Measurements from ENCODE around the gene FOXP1. TPM values are rescaled to one million over a fixed set of nuclear protein-coding genes. Genes with fewer than 3 reads are reported as not detected.

Gene FOXP1
- total RNA-seq, 1 donor from 2014 or later, result 26.1 TPM

- DNase-seq (ENCODE audit: low read depth), result no peak
- H3K4me3 ChIP-seq (ENCODE audit: low read depth, low read length), result no peak overlapping the region
- TF ChIP-seq CTCF (conservative IDR thresholded peaks at IDR 0.05; ENCODE audit: low read depth, low read length), result no peak
Measured at GRCh38 chr3:71266875-71267274, 316.7 kb downstream of the FOXP1 start.

- no peak overlapping the region for H3K4me3 ChIP-seq (ENCODE audit: low read depth, low read length)
- no peak for DNase-seq (ENCODE audit: low read depth)
- TF ChIP-seq CTCF (conservative IDR thresholded peaks at IDR 0.05; ENCODE audit: low read depth, low read length), result no peak
Measured at GRCh38 chr3:71265365-71265915, 318.1 kb downstream of the FOXP1 start.

- no peak overlapping the region for H3K4me3 ChIP-seq (ENCODE audit: low read depth, low read length)
- DNase-seq (ENCODE audit: low read depth), result no peak
- no peak for TF ChIP-seq CTCF (conservative IDR thresholded peaks at IDR 0.05; ENCODE audit: low read depth, low read length)
Measured at GRCh38 chr3:71264840-71265239, 318.7 kb downstream of the FOXP1 start.

- peak overlapping the region; percentile 27 for H3K4me3 ChIP-seq (ENCODE audit: low read depth, low read length)
- no peak for DNase-seq (ENCODE audit: low read depth)
- TF ChIP-seq CTCF (conservative IDR thresholded peaks at IDR 0.05; ENCODE audit: low read depth, low read length), result no peak
Measured at GRCh38 chr3:71262364-71263265, 320.9 kb downstream of the FOXP1 start.

GRCh38 chr3:71260782-71261181 lies 322.7 kb downstream of the FOXP1 start:
- no peak for DNase-seq (ENCODE audit: low read depth)
- no peak for TF ChIP-seq CTCF (conservative IDR thresholded peaks at IDR 0.05; ENCODE audit: low read depth, low read length)
- H3K4me3 ChIP-seq (ENCODE audit: low read depth, low read length), result no peak overlapping the region

GRCh38 chr3:71258526-71258925 lies 325.0 kb downstream of the FOXP1 start:
- no peak for DNase-seq (ENCODE audit: low read depth)
- H3K4me3 ChIP-seq (ENCODE audit: low read depth, low read length), result no peak overlapping the region

More at GRCh38 chr3:71258526-71258925, 325.0 kb downstream of the FOXP1 start:
- TF ChIP-seq CTCF (conservative IDR thresholded peaks at IDR 0.05; ENCODE audit: low read depth, low read length), result no peak
